HG03060 (cell line): ENCODE measurements around the gene SIK3.
"Not testable (repeated sequence)": the region's sequence is repeated elsewhere in the genome, so short reads cannot be mapped to it uniquely, and the experiment has no call there.

Source experiments
- ATAC-seq: cut with Tn5 transposase; IDR thresholded peaks from one replicate; pipeline ENCODE4 v1.9.1; 2021; ENCODE audit warnings: low read depth, moderate number of reproducible peaks; ENCODE audit not compliant: unreplicated experiment

Gene SIK3

DNA sequence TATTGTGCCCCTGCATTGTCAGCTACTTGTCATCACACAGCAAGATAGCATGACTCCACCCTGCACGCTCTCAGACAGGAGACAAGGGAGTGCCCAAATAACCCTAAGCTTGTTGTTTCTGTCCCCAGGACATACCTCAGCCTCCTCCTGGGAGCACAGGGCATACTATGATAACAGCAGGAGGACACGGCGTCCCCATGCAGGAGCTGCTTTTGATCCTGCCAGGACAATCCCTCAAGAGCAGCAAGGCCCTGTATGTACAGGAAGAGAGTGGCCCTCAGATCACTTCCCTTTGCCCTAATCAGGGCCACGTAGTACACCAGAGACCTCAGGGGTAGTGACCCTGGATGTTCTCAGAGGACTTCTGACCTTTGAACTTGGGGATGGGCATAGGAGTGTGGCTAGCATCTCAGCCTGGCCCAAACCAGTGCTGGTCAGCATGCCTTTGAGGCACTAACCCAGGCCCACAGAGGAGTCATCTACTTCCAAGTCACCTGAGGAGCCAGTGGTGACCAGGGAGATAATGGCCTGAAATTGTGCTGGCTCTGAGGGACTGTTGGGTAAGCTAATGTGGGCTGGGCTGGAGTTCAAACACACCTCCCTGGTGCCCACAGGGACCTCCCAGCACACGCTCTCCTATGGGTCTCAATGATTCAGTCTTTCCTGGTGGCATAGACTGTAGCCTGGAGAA lies 284.3 kb downstream of the SIK3 start:
- no peak for ATAC-seq

DNA sequence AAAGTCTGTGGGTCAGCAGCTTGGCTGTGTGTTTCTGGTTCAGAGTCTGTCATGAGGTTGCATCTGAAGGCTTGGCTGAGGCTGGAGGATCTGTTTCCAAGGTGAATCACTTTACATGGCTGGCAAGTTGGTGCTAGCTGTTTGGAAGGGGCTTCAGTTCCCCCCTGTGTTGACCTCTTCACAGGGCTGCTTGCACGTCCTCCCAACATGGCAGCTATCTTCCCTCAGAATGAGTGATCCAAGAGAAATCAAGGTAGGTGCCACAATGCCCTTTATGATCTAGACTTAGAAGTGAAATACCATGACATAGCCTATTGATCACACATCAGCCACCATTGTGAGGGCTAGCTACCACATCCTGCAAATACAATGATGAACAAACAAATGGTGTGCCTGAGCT lies 285.1 kb downstream of the SIK3 start:
- ATAC-seq: no peak

DNA sequence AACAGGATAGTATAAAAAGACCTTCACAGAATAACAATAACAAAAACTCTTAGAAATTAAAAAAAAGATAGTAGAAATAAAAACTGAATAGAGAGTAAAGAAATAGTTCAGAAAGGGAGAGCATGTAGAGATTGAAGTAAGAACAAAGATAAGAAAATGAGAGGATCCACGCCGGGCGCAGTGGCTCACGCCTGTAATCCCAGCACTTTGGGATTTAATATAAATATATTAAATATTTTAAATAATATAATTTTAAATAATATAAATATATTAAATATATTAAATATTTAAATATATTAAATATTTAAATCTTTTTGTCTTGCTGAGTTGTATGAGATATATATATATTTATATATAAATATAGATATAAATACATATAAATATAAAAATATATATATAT lies 286.1 kb downstream of the SIK3 start:
- no peak for ATAC-seq

DNA sequence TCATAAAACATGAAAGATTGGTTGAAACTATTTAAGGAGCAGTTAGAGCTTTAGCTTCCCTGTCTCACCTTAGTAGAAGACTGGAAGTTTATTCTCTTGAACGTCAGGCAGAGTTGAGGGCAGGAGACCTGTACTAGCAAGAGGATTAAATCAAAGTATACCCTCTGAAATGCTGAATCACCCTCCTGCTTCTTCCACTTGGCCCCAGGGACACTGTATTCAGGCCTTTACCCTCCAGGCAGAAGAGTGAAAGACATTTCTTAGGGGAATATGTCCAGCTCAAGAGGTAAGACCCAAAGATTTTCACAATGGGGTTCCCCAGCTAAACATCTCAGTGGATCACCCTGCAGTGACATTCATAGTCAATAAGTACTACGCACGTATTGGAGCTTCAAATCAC lies 287.0 kb downstream of the SIK3 start:
- no peak for ATAC-seq

DNA sequence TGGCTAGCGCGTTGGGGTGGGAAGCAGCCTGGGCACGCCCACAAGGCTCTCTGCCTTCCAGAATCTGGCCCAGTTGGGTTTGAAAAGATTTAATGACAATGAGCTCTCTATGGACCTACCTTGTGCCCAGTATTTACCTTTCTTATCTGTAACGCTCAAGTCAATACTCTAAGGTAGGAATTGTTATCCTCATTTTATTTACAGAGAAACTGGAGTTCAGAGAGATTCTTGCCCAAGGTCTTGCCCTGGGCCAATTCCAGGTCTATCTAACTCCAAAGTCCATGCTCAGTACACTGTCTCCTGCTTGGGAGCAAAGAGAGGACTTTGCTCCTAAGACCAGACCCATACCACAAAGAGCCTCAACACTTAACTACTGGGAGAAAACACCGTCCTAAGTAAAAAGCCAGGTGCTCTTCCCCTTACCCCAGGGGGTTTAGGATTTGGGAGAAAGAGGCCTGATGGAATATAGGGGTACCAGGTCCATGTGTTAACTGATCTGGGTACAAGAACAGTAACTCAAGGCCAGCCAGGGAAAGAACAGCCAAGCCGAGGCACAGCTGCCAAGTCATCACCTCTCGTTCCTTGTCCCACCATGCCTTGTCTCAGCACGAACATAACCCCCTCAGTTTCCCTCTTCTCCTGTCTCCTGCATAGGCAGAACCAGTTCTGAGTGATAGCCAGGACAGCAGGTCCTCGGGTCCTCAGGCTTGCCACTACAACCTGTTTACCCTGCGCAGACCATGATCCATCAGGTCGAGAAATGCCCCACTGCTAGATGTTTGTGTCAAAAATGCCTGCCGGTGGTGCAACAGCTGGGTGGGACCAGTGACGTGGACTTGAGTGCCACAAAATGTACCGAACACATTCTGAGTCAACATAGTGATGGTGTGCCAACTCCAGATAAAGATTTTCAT lies 289.7 kb downstream of the SIK3 start:
- ATAC-seq: no peak

DNA sequence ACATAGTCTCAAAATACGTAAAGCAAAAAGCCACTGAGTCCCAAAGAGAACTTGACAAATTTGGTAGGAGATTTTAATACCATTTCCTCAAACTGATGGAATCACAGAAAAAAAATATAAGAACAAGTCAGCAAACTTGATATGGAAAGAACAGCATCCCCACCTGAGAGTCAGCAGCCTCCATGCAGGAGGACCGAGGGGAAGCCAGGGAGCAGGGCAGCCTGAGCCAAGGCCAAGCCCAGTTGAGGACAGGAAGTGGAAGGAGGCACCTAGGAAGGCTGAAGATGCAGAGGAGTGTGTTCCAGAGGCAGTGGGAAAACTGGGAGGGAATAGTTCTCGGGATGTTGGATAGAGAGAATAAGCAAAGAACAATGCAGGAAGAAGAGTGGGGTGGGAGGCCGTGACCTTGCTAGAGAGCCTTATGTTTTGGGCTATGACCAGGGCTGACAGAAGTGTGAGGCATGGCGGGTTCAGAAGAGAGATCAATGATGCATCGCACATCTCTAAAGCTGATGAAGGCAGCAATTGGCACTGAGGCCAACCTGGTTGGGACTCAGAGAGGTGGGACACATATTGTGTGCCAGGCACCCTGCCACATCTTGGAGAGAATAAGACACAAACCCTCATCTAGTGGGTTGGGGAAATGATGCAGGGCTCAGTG lies 290.5 kb downstream of the SIK3 start:
- ATAC-seq: no peak

DNA sequence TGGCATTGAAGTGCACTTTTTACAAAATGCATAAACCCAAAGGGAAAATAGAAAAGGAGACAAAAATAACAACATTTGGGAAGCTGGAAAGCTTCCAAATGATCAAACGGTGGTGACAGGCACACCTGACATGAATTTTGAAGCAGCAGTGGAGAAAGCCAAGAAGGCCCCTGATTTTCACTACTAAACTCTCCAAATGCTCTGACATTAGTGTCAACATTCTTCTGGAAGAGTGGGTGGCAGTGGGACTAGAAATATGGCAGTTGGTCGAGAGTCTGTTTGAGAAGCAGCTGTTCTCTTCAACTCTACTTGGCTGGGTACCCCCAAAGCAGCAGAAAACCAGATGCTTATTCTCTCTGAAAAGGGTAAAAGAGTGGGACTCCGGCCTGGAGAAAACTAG lies 294.2 kb downstream of the SIK3 start:
- ATAC-seq: no peak

DNA sequence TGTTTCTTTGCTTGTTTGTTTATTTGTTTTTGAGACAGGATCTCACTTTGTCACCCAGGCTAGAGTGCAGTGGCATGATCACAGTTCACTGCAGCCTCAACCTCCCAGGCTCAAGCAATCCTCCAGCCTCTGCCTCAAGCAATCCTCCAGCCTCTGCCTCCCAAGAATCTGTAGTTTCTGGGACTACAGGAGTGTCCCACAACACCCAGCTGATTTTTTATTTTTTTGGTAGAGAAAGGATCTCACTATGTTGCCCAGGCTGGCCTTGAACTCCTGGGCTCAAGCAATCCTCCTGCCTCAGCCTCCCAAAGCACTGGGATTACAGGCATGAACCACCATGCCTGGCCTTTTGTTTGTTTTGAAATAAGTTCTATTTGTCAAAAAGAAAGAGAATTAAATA lies 296.6 kb downstream of the SIK3 start:
- ATAC-seq: not testable (repeated sequence)

DNA sequence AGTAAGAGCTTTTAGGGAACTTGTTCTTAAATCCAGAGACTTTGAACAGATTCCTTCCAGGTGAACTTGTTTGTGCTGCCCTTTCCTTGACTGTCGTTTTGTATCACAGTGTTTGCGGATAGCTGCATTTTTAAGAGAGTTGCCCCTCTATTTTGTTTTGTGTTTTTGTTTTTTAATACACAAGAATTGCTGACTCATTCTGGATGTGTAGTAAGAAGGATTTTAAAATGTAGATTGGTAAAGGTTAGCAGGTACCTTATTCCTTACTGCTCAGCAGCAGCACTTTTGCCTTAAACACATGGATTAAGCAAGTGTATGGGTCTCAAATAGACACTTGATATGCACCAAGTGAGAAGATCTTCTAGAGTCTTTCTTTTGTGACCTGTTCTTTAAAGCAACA lies 297.6 kb downstream of the SIK3 start:
- no peak for ATAC-seq

DNA sequence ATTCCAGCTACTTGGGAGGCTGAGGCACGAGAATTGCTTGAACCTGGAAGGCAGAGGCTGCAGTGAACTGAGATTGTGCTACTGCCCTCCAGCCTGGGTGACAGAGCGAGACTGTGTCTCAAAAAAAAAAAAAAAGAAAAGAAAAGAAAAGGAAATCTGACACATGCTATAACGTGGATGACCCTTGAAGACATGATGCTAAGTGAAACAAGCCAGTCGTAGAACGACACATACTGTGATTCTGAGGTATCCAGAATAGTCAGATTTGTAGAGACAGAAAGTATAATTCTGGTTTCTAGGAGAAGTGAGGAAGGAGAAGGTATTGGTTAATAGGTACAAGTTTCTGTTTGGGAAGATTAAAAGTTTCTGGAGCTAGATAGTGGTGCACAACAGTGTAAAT lies 299.9 kb downstream of the SIK3 start:
- ATAC-seq: no peak

DNA sequence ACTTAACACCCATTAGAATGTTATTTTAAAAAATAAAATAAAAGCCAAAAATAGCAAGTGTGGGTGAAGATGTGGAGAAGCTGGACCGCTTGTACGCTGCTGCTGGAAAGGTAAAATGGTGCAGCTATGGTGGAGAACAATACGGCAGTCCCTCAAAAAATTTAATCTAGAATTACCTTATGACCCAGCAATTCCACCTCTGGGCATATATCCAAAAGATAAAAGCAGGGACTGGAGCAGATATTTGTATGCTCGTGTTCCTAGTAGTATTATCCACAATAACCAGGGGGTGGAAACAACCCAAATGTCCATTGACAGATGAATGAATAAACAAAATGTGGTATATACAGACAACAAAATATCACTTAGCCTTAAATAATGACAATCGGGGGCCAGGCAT lies 300.4 kb downstream of the SIK3 start:
- no peak for ATAC-seq

DNA sequence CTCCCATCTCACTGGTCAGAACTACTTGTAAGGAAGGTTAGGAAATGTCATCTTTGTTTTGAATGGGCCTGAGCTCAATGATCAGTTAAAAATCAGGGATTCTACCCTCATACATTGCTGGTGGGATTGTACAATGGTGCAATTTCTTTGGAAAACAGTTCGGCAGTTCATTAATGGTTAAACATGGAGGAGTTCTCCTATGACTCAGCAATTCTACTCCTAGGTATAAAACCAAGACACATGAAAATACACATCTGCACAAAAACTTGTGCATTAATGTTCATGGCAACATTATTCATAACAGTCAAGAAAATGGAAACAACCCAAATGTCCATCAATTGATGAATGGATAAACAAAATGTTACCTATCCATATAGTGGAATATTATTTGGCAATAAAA lies 301.7 kb downstream of the SIK3 start:
- ATAC-seq: no peak

DNA sequence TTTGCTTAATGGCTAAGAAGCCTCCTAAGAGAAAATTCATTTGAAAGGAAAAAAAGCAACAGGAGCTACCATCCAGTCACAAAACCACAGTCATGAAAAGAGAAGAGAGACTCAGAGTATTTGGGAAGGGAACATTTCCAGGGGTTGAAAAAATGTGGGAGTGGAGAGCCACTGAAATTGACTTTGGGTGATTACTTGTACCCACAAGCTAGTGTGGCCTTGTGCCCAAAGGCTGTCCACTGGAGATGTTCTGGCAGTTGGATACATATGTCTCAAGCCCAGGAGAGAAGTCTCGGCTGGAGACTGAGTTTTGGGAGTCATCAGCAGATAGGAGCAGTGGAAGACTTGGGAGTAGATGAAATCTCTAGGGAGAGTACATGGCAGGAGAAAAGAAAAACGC lies 303.4 kb downstream of the SIK3 start:
- no peak for ATAC-seq

DNA sequence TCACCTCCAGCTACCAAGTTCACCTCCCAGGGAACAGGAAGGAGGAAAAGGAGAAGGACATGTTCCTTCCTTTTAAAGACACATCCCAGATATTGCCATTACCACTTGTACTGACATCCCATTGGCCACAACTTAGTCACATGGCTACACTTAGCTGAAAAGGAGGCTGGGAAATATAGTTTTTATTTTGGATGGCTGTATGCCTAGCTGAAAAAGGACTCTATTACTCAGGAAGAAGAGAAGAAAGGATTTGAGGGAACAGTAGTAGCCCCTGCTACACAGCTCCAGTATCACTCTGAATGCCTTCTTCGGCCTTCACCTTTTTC lies 304.5 kb downstream of the SIK3 start:
- ATAC-seq: no peak
